Testis (tissue), 5 donors: ENCODE data around the gene MAGEA10. TPM values are rescaled to one million over a fixed set of nuclear protein-coding genes. Genes with fewer than 3 reads are reported as not detected.
"Not testable (repeated sequence)": the region's sequence is repeated elsewhere in the genome, so short reads cannot be mapped to it uniquely, and the experiment has no call there.

Source experiments
- DNase-seq: peaks from one replicate; pipeline ENCODE4 v3.0.0-alpha.2; 2019
- H3K27ac ChIP-seq, 2 donors: fragments of 200-600 bp; sonication (generic); one replicate each; pipeline ENCODE4 v1.5.1; 2019
- H3K27me3 ChIP-seq: fragments of 200-600 bp; sonication (generic); one replicate; pipeline ENCODE4 v1.5.1; 2019
- H3K36me3 ChIP-seq: fragments of 200-600 bp; sonication (generic); one replicate; pipeline ENCODE4 v1.5.1; 2017; ENCODE audit warnings: low read depth; ENCODE audit errors: missing control alignments
- H3K4me1 ChIP-seq: fragments of 200-600 bp; sonication (generic); one replicate; pipeline ENCODE4 v1.5.1; 2019
- H3K4me3 ChIP-seq, 2 donors: fragments of 200-600 bp; sonication (generic); one replicate each; pipeline ENCODE4 v1.5.1; 2017 to 2019
- H3K9me3 ChIP-seq: fragments of 200-600 bp; sonication (generic); one replicate; pipeline ENCODE4 v1.5.1; 2017
- POLR2A ChIP-seq: fragments of 450-650 bp; IDR thresholded peaks from one replicate; pipeline ENCODE4 v1.6.1; 2017; ENCODE audit warnings: antibody characterized with exemption, mild to moderate bottlenecking, moderate library complexity
- WGBS, 2 donors: methylation state at CpG; one replicate each; pipeline ENCODE4 v1.1.5; 2018; 5-methylcytosine and 5-hydroxymethylcytosine counted together
- intact Hi-C: fragments of 100-400 bp; cut with DNase I; formaldehyde crosslinking; loops from one replicate; pipeline ENCODE4 v1.15.1; 2023; ENCODE audit warnings: low total_unique reads
- long read RNA-seq, 2 donors: transcript quantifications; one replicate each; lab custom pipeline, GENCODE V29; 2026
- polyA plus RNA-seq: library from polyadenylated mRNA; stranded (reverse); fragments of 350-450 nt; fragmentation: Illumina TruSeq; extraction: RNeasy Lipid Tissue Mini Kit (QIAGEN cat#74804); gene quantifications from one replicate; pipeline ENCODE4 v1.2.3, GENCODE V29; 2014; ENCODE audit warnings: low read depth, low replicate concordance; ENCODE audit not compliant: insufficient read depth
- total RNA-seq, 2 donors: library from RNA; depleted of rRNA; stranded (reverse); fragments of >200 nt; gene quantifications; one replicate each; pipeline ENCODE4 v1.2.3, GENCODE V29; 2016
- TF ChIP-seq, protein P1 (sequence below), 3 experiments: fragments of 450-650 bp in 2 of 3; fragments of 200-600 bp in 1 of 3; sonication (generic) in 1 of 3; IDR thresholded peaks; one replicate each; pipeline ENCODE4 v1.5.1; 2016 to 2019; ENCODE audit warnings: antibody characterized with exemption in 3 of 3, mild to moderate bottlenecking in 2 of 3, moderate library complexity in 1 of 3

Gene MAGEA10
- total RNA-seq (1 to 10 TPM; 6.1 to 6.3 TPM), polyA plus RNA-seq (4.2 TPM)
- long read RNA-seq, donor 1, partial matches to known transcripts = 0 of 1 reads
- long read RNA-seq, donor 1, other reads (novel, unspliced or antisense) = 0 of 1 reads
- long read RNA-seq, donor 2 = 0 reads

DNA sequence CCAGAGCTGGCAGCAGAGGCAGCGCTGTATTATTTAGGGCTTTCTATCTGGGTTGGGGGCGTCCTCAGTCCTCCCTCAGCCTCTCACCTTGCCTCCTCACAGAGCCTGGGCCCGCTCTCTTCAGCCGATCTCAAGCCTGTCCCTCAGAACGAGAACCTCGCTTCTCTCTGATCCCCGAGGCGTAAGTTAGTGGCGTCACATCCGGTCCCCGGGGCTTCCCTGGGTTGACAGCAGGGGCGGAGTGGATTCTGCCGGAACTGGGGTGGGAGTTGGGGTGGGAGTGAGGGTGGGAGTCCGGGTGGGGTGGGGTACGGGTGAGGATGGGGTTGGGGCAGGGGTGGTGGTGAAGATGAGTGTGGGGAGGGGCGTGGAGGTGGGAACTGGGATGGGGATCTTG is at the start of gene MAGEA10:
Gene MAGEA10 (minus strand): TSS at position 190 of the 397 bp plus-strand sequence. CDS start 2,957 bp downstream, outside the sequence.
- no peaks in the 10 kb centered on the region for H3K4me1 ChIP-seq
- no peaks in the 10 kb centered on the region for H3K36me3 ChIP-seq
- no peak within 1 kb of the TSS for H3K27ac ChIP-seq
- TF ChIP-seq, protein P1, sequence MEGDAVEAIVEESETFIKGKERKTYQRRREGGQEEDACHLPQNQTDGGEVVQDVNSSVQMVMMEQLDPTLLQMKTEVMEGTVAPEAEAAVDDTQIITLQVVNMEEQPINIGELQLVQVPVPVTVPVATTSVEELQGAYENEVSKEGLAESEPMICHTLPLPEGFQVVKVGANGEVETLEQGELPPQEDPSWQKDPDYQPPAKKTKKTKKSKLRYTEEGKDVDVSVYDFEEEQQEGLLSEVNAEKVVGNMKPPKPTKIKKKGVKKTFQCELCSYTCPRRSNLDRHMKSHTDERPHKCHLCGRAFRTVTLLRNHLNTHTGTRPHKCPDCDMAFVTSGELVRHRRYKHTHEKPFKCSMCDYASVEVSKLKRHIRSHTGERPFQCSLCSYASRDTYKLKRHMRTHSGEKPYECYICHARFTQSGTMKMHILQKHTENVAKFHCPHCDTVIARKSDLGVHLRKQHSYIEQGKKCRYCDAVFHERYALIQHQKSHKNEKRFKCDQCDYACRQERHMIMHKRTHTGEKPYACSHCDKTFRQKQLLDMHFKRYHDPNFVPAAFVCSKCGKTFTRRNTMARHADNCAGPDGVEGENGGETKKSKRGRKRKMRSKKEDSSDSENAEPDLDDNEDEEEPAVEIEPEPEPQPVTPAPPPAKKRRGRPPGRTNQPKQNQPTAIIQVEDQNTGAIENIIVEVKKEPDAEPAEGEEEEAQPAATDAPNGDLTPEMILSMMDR (IDR thresholded peaks at IDR 0.05) = no peak
- TF ChIP-seq POLR2A = no peak
- peak; percentile 18 for DNase-seq
- H3K27me3 ChIP-seq = no peaks in the 10 kb centered on the region
- H3K9me3 ChIP-seq = no peaks in the 10 kb centered on the region
- intact Hi-C loops = no loop called here
- 77% methylated on average over 10 of the region's 16 CpGs; no CpG with 5 or more reads in 1 of the 2 donors for WGBS, 2 donors
- no peak within 1 kb of the TSS for H3K4me3 ChIP-seq

GRCh38 chrX:152177497-152178269 is 39.3 kb upstream of the MAGEA10 start:
- intact Hi-C loops = no loop called here
- no peaks in the 10 kb centered on the region for H3K27me3 ChIP-seq
- no peak overlapping the region for H3K27ac ChIP-seq
- no peaks in the 10 kb centered on the region for H3K36me3 ChIP-seq
- no peaks in the 10 kb centered on the region for H3K4me1 ChIP-seq
- WGBS, 2 donors = 77 to 85% methylated on average over 5 of the region's 5 CpGs
- no peaks in the 10 kb centered on the region for H3K9me3 ChIP-seq
- DNase-seq = no peak
- TF ChIP-seq, protein P1 (IDR thresholded peaks at IDR 0.05) = no peak
- TF ChIP-seq POLR2A = no peak
- H3K4me3 ChIP-seq = no peak overlapping the region

GRCh38 chrX:152177052-152177451 is 38.7 kb upstream of the MAGEA10 start:
- Histone ChIP-seq H3K27me3 (no peaks in the 10 kb centered on the region), H3K4me3 (no peak overlapping the region), H3K9me3 (no peaks in the 10 kb centered on the region), H3K27ac (no peak overlapping the region), H3K36me3 (no peaks in the 10 kb centered on the region), H3K4me1 (no peaks in the 10 kb centered on the region)
- DNase-seq = no peak
- WGBS, 2 donors = 46 to 65% methylated on average over 4 of the region's 4 CpGs
- intact Hi-C loops = no loop called here
- TF ChIP-seq, protein P1 (IDR thresholded peaks at IDR 0.05) = no peak
- TF ChIP-seq POLR2A = no peak

DNA sequence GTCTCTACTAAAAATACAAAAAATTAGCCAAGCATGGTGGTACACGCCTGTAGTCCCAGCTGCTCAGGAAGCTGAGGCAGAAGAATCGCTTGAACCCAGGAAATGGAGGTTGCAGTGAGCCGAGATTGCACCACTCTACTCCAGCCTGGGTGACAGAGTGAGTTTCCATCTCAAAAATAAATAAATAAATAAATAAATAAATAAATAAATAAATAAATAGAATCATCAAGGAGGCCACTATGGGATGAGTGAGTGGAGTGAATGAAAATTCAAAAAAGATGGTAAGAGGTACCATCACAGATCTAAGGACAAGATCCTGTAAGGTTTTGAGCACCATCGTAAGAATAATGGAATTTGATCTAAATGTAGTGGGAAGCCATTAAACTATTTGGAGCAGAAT is 37.5 kb upstream of the MAGEA10 start:
- H3K4me3 ChIP-seq, H3K36me3 ChIP-seq, H3K27ac ChIP-seq, H3K4me1 ChIP-seq, H3K9me3 ChIP-seq, DNase-seq, intact Hi-C loops, H3K27me3 ChIP-seq: not testable (repeated sequence)
- 92 to 95% methylated on average over 2 to 4 of the region's 4 CpGs for whole genome bisulfite sequencing, 2 donors

GRCh38 chrX:152173923-152174322 is 35.5 kb upstream of the MAGEA10 start:
- DNase-seq = not testable (repeated sequence)
- WGBS, 2 donors = 80 to 88% methylated on average over 1 of the region's 4 CpGs

More at GRCh38 chrX:152173923-152174322, 35.5 kb upstream of the MAGEA10 start:
- H3K36me3 ChIP-seq, intact Hi-C loops, H3K27me3 ChIP-seq, H3K4me3 ChIP-seq, H3K9me3 ChIP-seq, H3K4me1 ChIP-seq, H3K27ac ChIP-seq: not testable (repeated sequence)
